GM23248 (cell line): ENCODE measurements around the gene ATP6V0E2. TPM values are rescaled to one million over a fixed set of nuclear protein-coding genes. Genes with fewer than 3 reads are reported as not detected.

Experiments
- DNase-seq: peaks from one replicate; pipeline ENCODE4 v3.0.0-alpha.2; 2015
- H2AFZ ChIP-seq: fragments of 200-600 bp; sonication (generic); 2 replicates; pipeline ENCODE4 v1.6.1; 2016; ENCODE audit warnings: antibody characterized with exemption
- H3F3A ChIP-seq: fragments of 200-600 bp; sonication (generic); 2 replicates; pipeline ENCODE4 v1.6.1; 2016; ENCODE audit warnings: mild to moderate bottlenecking, antibody characterized with exemption, mixed run types; ENCODE audit not compliant: insufficient read depth
- H3K27ac ChIP-seq: fragments of 200-600 bp; sonication (generic); 2 replicates; pipeline ENCODE4 v1.5.1; 2016; ENCODE audit warnings: mild to moderate bottlenecking
- H3K27me3 ChIP-seq: fragments of 200-600 bp; sonication (generic); replicated peaks from 2 replicates; pipeline ENCODE4 v1.6.1; 2016; ENCODE audit warnings: mild to moderate bottlenecking; ENCODE audit not compliant: insufficient read depth
- H3K36me3 ChIP-seq: fragments of 200-600 bp; sonication (generic); 2 replicates; pipeline ENCODE4 v1.6.1; 2016; ENCODE audit warnings: low read depth, mild to moderate bottlenecking
- H3K4me1 ChIP-seq: fragments of 200-600 bp; sonication (generic); 2 replicates; pipeline ENCODE4 v1.6.1; 2016; ENCODE audit warnings: mild to moderate bottlenecking; ENCODE audit not compliant: insufficient read depth
- H3K4me2 ChIP-seq: fragments of 200-600 bp; sonication (generic); one replicate; pipeline ENCODE4 v1.6.1; 2016; ENCODE audit warnings: mild to moderate bottlenecking; ENCODE audit not compliant: unreplicated experiment
- H3K4me3 ChIP-seq: fragments of 200-600 bp; sonication (generic); 2 replicates; pipeline ENCODE4 v1.5.1; 2016; ENCODE audit warnings: mild to moderate bottlenecking
- H3K79me2 ChIP-seq: fragments of 200-600 bp; sonication (generic); 2 replicates; pipeline ENCODE4 v1.6.1; 2016; ENCODE audit warnings: mild to moderate bottlenecking; ENCODE audit not compliant: insufficient read depth
- H3K9ac ChIP-seq: fragments of 200-600 bp; sonication (generic); 2 replicates; pipeline ENCODE4 v1.6.1; 2016; ENCODE audit warnings: mild to moderate bottlenecking
- H3K9me2 ChIP-seq: fragments of 200-600 bp; sonication (generic); 2 replicates; pipeline ENCODE4 v1.6.1; 2016; ENCODE audit warnings: mixed run types, mild to moderate bottlenecking, moderate library complexity; ENCODE audit not compliant: insufficient read depth
- H3K9me3 ChIP-seq: fragments of 200-600 bp; sonication (generic); one replicate; pipeline ENCODE4 v1.6.1; 2017; ENCODE audit warnings: low read depth
- H4K20me1 ChIP-seq: fragments of 200-600 bp; sonication (generic); 2 replicates; pipeline ENCODE4 v1.6.0; 2016; ENCODE audit not compliant: insufficient read depth
- EZH2 ChIP-seq: fragments of 200-600 bp; sonication (generic); IDR thresholded peaks from 2 replicates; pipeline ENCODE4 v1.6.1; 2018; ENCODE audit warnings: antibody characterized with exemption, mild to moderate bottlenecking; ENCODE audit not compliant: insufficient read depth, poor library complexity, severe bottlenecking
- EZH2phosphoT487 ChIP-seq: fragments of 200-600 bp; sonication (generic); IDR thresholded peaks from 2 replicates; pipeline ENCODE4 v1.6.1; 2018; ENCODE audit warnings: antibody characterized with exemption, moderate library complexity, mild to moderate bottlenecking, low read depth; ENCODE audit not compliant: insufficient read depth
- WGBS, 2 experiments: methylation state at CpG; one replicate each; pipeline ENCODE4 v1.1.6; 2015 to 2017; ENCODE audit warnings: low lambda C conversion rate in 2 of 2, low coverage in 1 of 2; ENCODE audit errors: missing lambda C conversion rate in 2 of 2; 5-methylcytosine and 5-hydroxymethylcytosine counted together
- in situ Hi-C: fragments of 300-500 bp; cut with MboI; formaldehyde crosslinking; loops from 2 replicates; pipeline ENCODE4 v1.15.0; 2020
- polyA plus RNA-seq: library from polyadenylated mRNA; unstranded; fragments of >200 nt; fragmentation: Nextera tagmentation; extraction: Ambion mirVana; gene quantifications from 2 replicates; pipeline ENCODE4 v1.2.1, GENCODE V29; 2016
- total RNA-seq: library from RNA; depleted of rRNA; stranded (reverse); fragments of >200 nt; shearing (Covaris generic); gene quantifications from 2 replicates; pipeline ENCODE4 v1.2.3, GENCODE V29; 2014

The ATP6V0E2 gene
- total and polyA plus RNA-seq, 2 experiments from 2014 or later: 6.9 to 7.7 TPM

DNA sequence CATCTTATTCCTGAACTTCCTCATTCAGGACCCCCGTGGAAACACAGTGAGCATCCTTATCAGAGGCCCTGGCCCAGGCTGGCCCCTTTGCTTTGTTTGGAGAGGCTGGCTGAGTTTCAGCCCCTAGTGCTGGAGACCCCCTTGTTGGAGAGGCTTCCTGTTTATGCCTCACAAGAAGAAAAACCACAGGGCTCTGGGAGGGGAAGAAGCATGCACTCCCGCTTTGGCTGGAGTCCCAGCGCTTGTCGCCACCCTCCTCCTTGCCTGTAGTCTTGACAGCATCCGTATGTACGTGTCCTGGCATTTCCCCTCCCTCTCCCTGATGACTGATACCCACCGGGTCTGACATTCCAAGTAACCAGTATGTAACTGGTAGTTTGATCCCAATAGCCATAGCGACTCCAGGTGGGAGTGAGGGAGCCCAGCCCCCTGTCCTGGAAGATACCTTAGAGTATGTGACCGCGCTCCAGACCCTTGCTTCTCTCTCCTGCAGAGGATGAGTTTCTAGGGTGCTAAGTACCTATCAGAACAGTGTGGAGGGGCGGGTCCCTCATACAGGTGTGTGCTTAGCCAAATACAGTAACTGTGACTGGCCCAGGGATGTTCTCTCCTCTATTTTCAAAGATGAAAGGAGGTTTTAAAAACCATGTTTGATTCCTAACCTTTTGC, 6.9 kb upstream of the ATP6V0E2 start:
- Histone ChIP-seq H3K27ac (no peak overlapping the region), H3K27me3 (no peaks in the 10 kb centered on the region), H3K9me2 (no peaks in the 10 kb centered on the region), H3F3A (no peaks in the 10 kb centered on the region), H3K4me2 (no peak overlapping the region), H3K79me2 (no peaks in the 10 kb centered on the region), H3K9ac (no peak overlapping the region), H3K9me3 (no peaks in the 10 kb centered on the region), H3K4me3 (no peak overlapping the region), H4K20me1 (no peaks in the 10 kb centered on the region), H3K4me1 (no peaks in the 10 kb centered on the region), H3K36me3 (no peaks in the 10 kb centered on the region), H2AFZ (no peak overlapping the region)
- TF ChIP-seq EZH2phosphoT487 (no peak), EZH2 (no peak)
- 62 to 68% methylated on average over 11 of the region's 11 CpGs for WGBS, 2 experiments
- no peak for DNase-seq
- in situ Hi-C loops: no loop called here

DNA sequence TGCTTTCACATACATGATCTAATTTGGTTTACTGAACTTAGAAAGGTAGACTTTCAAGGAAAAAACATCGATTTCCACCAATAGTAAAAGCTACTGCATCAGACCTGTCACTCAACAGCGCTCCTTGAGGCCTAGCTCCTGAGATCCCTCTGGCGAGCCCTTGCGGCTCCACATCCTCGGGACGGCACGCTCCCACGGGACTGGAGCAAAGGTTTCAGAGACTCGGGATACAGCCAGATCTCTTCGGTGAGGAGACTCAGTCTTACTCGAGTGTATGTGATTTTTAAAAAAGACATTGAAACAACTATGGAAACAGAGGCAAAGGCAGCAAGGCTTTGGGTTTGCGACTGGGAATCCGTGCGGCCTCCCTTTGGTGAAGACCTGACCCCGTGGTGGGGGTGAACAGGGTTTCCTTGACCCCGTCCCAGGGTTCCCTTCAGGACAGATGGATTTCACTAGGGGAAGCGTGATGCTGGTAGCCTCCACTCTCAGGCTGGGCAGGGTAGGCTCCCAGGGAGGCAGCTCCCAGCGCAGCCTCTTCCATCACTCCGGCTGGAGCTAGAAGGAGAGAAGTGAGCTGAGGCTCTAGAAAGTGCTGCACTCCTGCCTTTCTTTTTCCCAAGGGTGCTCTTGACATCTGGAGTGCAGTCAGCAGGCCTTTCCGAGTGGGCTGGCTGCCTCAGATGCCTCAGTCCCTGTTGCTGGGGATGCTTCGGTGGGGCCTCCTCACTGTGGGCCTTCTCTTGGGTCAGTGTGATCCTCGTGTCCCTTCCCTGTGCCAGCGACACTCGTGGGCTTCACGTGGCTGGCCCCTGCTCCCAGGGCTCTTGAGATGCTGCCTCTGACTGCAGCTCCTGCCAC, 5.8 kb upstream of the ATP6V0E2 start:
- H3K4me1 ChIP-seq: no peaks in the 10 kb centered on the region; the same call in 1 of the 2 replicates
- no peaks in the 10 kb centered on the region for H3K9me2 ChIP-seq
- in situ Hi-C loops: no loop called here
- H4K20me1 ChIP-seq: no peaks in the 10 kb centered on the region
- TF ChIP-seq EZH2 (no peak), EZH2phosphoT487 (no peak)
- H3K27ac ChIP-seq: no peak overlapping the region
- WGBS, 2 experiments: 74 to 80% methylated on average over 24 to 25 of the region's 25 CpGs
- H3K4me3 ChIP-seq: no peak overlapping the region
- H3K79me2 ChIP-seq: no peaks in the 10 kb centered on the region
- H2AFZ ChIP-seq: no peak overlapping the region
- H3K27me3 ChIP-seq: no peaks in the 10 kb centered on the region
- no peak for DNase-seq
- no peak overlapping the region for H3K9ac ChIP-seq
- no peak overlapping the region for H3K4me2 ChIP-seq
- H3K36me3 ChIP-seq: no peaks in the 10 kb centered on the region
- 0 out of 2 replicates have a peak, but pooled peaks cover 5% of the 10 kb centered on the region for H3F3A ChIP-seq
- H3K9me3 ChIP-seq: no peaks in the 10 kb centered on the region

DNA sequence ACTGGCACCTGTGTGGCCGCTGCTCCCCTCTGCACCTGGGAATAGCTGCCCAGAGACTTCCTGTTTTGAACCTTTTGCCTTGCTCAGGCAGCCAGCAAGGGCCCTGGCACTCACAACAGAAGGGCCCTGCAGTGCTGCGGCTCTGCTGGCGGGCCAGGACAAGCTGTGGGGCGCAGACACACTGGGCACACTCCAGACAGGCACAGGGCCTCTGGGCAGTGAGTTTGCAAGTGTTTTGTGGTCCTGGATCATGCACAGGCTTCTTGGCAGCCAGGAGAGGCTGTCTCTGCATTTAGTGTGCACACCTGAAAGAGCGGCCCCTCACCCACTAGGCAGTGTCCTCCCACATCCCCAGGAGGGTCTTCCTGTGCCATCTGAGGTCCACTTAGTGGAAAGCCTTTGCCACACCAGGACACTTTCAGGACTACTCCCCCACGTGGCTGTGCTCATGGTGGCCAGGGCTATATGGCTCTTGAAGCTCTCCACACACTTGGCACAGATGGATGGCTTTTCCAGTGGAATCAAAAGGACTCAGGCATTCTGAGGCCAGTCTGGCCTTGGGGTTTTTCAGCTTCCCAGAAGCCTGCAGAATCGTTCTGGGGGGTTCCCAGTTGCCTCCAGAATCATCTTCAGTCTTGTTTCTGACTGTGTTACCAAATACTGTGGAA, 5.0 kb upstream of the ATP6V0E2 start:
- H3K4me2 ChIP-seq: no peak overlapping the region
- no peaks in the 10 kb centered on the region for H4K20me1 ChIP-seq
- H3K27ac ChIP-seq: no peak overlapping the region
- no peaks in the 10 kb centered on the region; the same call in 1 of the 2 replicates for H3K4me1 ChIP-seq
- no peak overlapping the region for H3K4me3 ChIP-seq
- H3K9ac ChIP-seq: no peak overlapping the region
- no peak for DNase-seq
- no peaks in the 10 kb centered on the region for H3K79me2 ChIP-seq
- no peaks in the 10 kb centered on the region for H3K9me3 ChIP-seq
- H3K9me2 ChIP-seq: no peaks in the 10 kb centered on the region
- H3F3A ChIP-seq: 0 out of 2 replicates have a peak, but pooled peaks cover 5% of the 10 kb centered on the region
- no peak for TF ChIP-seq EZH2phosphoT487
- TF ChIP-seq EZH2: no peak
- no peaks in the 10 kb centered on the region for H3K36me3 ChIP-seq
- in situ Hi-C loops: no loop called here
- WGBS, 2 experiments: 63 to 70% methylated on average over 7 of the region's 7 CpGs
- H2AFZ ChIP-seq: no peak overlapping the region
- H3K27me3 ChIP-seq: no peaks in the 10 kb centered on the region

DNA sequence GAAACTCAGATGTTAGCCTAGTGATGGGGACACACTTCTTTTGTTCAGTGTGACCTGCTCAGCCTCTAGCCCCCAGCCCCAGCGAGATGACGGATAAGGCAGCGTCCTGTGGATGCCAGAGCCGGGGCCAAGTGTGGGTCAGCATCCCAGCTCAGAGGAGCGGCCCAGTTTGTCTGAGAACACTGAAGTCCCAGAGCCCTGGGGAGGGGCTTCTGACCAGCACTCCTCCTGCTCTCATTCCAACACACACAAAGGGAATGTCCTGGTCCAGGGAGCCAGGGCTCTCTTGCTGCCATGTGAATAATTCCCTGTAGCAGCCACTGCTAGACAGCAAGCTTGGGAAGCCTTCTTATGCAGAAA, 4.5 kb upstream of the ATP6V0E2 start:
- Histone ChIP-seq H3K27me3 (no peaks in the 10 kb centered on the region), H3K27ac (no peak overlapping the region), H3K9me3 (no peaks in the 10 kb centered on the region), H3K79me2 (no peaks in the 10 kb centered on the region), H3K4me1 (no peaks in the 10 kb centered on the region; the same call in 1 of the 2 replicates), H3K9ac (no peak overlapping the region), H3F3A (0 out of 2 replicates have a peak, but pooled peaks cover 5% of the 10 kb centered on the region), H3K36me3 (no peaks in the 10 kb centered on the region), H3K9me2 (no peaks in the 10 kb centered on the region), H3K4me3 (no peak overlapping the region), H4K20me1 (no peaks in the 10 kb centered on the region), H3K4me2 (no peak overlapping the region), H2AFZ (no peak overlapping the region)
- in situ Hi-C loops: no loop called here
- TF ChIP-seq EZH2 (no peak), EZH2phosphoT487 (no peak)
- no peak for DNase-seq
- WGBS, 2 experiments: 65 to 71% methylated on average over 5 of the region's 5 CpGs
